Osteocyte (in vitro differentiated cells): ENCODE measurements around the gene MALRD1. TPM values are rescaled to one million over a fixed set of nuclear protein-coding genes. Genes with fewer than 3 reads are reported as not detected.

Experiments used
- DNase-seq: peaks from one replicate; pipeline ENCODE4 v3.0.0; 2021; ENCODE audit warnings: mixed read lengths; ENCODE audit not compliant: unreplicated experiment; ENCODE audit errors: extremely low spot score
- H3K27ac Mint-ChIP-seq: one replicate; pipeline ENCODE4 v1.8.0; 2021; ENCODE audit warnings: mild to moderate bottlenecking, mixed read lengths; ENCODE audit not compliant: unreplicated experiment
- H3K27me3 Mint-ChIP-seq: one replicate; pipeline ENCODE4 v1.8.0; 2021; ENCODE audit warnings: mixed read lengths; ENCODE audit not compliant: unreplicated experiment
- H3K36me3 Mint-ChIP-seq: one replicate; pipeline ENCODE4 v1.8.0; 2021; ENCODE audit warnings: mixed read lengths; ENCODE audit not compliant: unreplicated experiment
- H3K4me1 Mint-ChIP-seq: one replicate; pipeline ENCODE4 v1.8.0; 2021; ENCODE audit warnings: mixed read lengths; ENCODE audit not compliant: unreplicated experiment
- H3K4me3 Mint-ChIP-seq: one replicate; pipeline ENCODE4 v1.8.0; 2021; ENCODE audit warnings: mild to moderate bottlenecking, moderate library complexity, mixed read lengths; ENCODE audit not compliant: unreplicated experiment
- H3K9me3 Mint-ChIP-seq: one replicate; pipeline ENCODE4 v1.8.0; 2021; ENCODE audit warnings: mixed read lengths; ENCODE audit not compliant: unreplicated experiment
- CTCF ChIP-seq: fragments of 200-600 bp; sonication (generic); IDR thresholded peaks from 2 replicates; pipeline ENCODE4 v1.5.0; 2021; ENCODE audit warnings: antibody characterized with exemption, mild to moderate bottlenecking, moderate library complexity
- total RNA-seq: library from RNA; stranded (reverse); gene quantifications from 2 replicates; pipeline ENCODE4 v1.2.1, GENCODE V29; 2021

Gene MALRD1
- total RNA-seq, 1 donor from 2014 or later, result 0.56 TPM

DNA sequence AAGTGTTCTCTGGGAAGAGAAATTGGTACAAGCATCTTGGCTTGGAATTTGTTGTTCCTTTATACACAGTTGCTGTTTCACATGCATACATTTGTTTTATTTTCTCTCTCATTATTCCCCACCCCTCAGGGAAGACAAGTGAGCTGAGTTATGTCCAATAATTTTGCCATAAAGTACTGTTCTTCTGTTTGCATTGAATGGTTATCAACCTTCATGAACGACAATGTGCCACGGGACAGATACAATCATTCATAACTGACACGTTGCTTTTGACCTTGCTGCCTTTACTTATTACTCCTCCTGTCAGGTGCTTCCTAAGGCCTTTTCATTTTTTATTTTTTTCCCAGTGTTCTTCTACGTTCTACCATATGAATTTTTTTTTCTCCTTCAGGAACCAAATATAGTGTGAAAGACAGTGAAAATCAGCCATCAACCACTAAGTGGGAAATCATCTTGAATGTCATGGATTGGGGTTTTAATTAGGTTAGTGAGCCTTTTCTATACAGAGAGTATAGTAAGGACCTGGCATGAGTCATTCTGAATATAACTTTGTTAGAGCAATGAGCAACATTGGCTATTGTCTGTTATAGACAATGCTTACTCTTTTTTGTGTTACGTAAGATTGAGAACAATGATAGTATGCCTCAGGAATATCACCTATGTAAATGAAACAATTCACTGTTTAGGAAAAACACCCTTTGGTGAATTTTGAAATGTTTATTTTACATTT, 383.2 kb downstream of the MALRD1 start:
- no peak for DNase-seq
- no peaks in the 10 kb centered on the region for H3K9me3 Mint-ChIP-seq
- no peak overlapping the region for H3K4me3 Mint-ChIP-seq
- H3K27ac Mint-ChIP-seq, result no peak overlapping the region
- no peaks in the 10 kb centered on the region for H3K4me1 Mint-ChIP-seq
- H3K36me3 Mint-ChIP-seq, result no peaks in the 10 kb centered on the region
- TF ChIP-seq CTCF, result no peak
- H3K27me3 Mint-ChIP-seq, result no peaks in the 10 kb centered on the region

- Mint-ChIP-seq H3K4me3 (no peak overlapping the region), H3K27me3 (peaks cover 2% of the 10 kb centered on the region), H3K4me1 (no peaks in the 10 kb centered on the region), H3K27ac (no peak overlapping the region), H3K9me3 (peaks cover 3% of the 10 kb centered on the region), H3K36me3 (no peaks in the 10 kb centered on the region)
- no peak for DNase-seq
- TF ChIP-seq CTCF, result no peak
Observed at GRCh38 chr10:19449860-19450259, 401.3 kb downstream of the MALRD1 start.

- H3K4me1 Mint-ChIP-seq, result no peaks in the 10 kb centered on the region
- TF ChIP-seq CTCF, result no peak
- peaks cover 2% of the 10 kb centered on the region for H3K27me3 Mint-ChIP-seq
- no peak overlapping the region for H3K4me3 Mint-ChIP-seq
- H3K27ac Mint-ChIP-seq, result no peak overlapping the region
- DNase-seq, result no peak
- no peaks in the 10 kb centered on the region for H3K36me3 Mint-ChIP-seq
- H3K9me3 Mint-ChIP-seq, result no peaks in the 10 kb centered on the region
Observed at GRCh38 chr10:19451356-19451755, 402.8 kb downstream of the MALRD1 start.

DNA sequence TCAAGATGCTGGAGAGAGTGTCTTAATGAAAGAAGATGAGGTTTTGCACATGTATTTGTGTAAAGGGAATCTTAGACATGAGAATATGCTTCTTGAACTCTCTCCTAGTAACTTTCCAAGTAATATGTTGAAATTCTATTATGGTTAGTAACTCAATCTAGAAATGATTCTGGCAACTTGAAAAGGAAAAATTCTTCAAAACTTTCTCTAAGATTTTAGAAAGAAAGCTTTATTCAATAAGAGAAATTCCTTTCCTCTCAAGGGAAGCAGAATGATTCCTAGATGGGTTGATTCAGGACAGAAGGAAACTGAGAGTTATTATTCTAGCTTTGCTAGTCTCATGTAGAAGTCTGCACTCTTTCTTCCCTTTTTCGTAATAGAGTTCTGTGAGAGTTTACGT, 403.3 kb downstream of the MALRD1 start:
- H3K27me3 Mint-ChIP-seq, result peaks cover 2% of the 10 kb centered on the region
- DNase-seq, result no peak
- H3K36me3 Mint-ChIP-seq, result no peaks in the 10 kb centered on the region
- no peak overlapping the region for H3K27ac Mint-ChIP-seq
- TF ChIP-seq CTCF, result no peak
- no peak overlapping the region for H3K4me3 Mint-ChIP-seq
- H3K4me1 Mint-ChIP-seq, result no peaks in the 10 kb centered on the region
- H3K9me3 Mint-ChIP-seq, result no peaks in the 10 kb centered on the region

DNA sequence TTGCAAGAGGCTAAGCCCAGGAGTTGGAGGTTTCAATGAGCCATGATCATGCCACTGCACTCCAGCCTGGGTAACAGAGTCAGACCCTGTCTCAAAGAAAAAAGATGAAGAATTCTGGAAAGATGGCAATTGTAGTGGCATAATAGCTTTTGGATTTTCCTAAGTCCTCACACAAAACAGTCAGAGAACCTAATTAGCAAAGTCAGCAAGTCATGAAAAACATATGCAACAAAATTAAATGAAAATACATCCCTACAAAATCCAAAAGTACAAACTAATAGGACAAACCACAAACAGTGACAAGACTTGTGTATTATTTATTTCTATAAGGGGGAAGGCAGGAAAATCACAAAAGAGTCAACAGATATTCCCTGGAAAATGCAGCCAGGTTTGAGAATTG, 405.4 kb downstream of the MALRD1 start:
- Mint-ChIP-seq H3K27me3 (no peaks in the 10 kb centered on the region), H3K27ac (no peak overlapping the region), H3K4me1 (no peaks in the 10 kb centered on the region), H3K9me3 (no peaks in the 10 kb centered on the region), H3K36me3 (no peaks in the 10 kb centered on the region), H3K4me3 (no peak overlapping the region)
- TF ChIP-seq CTCF, result no peak
- DNase-seq, result no peak
